ENCODE results near the gene FAM174B.

GRCh38 chr15:92663250-92663951 lies 7.8 kb upstream of the FAM174B start:
- TF ChIP-seq EZH2 (IDR thresholded peaks at IDR 0.05) (no peak), POLR2AphosphoS5 (IDR thresholded peaks at IDR 0.05; ENCODE audit: borderline replicate concordance, low read depth, low read length) (no peak), FOXP2 (optimal IDR thresholded peaks at IDR 0.05; ENCODE audit: control extremely low read depth, extremely low read length, insufficient read depth) (no peak)
